Brain pericyte (primary cell): ENCODE data around the gene ELL.

Experiments
- DNase-seq: peaks from one replicate; pipeline ENCODE4 v3.0.0-alpha.2; 2012; ENCODE audit warnings: low read depth, low spot score

The ELL gene

DNA sequence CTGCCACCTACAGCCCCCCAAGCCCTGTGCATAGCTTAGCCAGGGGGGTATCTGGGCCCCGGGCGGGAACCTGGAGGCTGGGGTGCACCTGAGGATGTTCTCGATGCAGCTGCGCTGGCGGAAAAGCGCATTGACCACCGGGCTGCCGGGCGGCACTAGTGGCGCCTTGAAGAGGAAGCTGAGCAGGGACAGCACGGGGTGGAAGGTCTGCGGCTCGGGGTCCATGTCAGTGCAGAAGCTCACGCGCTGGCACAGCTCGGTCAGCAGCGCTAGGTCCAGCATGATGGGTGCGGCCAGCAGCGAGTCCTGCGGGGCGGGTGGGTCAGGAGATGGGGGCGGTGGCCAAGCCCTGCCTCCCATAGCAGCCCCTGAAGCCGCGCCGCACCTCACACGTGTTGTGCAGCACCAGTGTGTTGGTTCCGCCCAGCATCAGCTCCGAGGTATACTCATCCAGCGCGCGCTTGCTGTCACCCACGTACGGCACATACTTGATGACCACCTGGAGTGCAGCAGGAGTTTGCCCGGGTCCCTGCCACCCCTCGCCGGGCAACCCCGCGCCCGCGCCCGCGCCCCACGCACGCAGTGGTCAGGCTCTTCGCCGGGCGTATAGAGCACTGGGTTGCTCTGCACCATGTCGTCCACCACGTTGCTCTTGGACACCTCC lies 86.6 kb downstream of the ELL start:
- DNase-seq, result no peak

DNA sequence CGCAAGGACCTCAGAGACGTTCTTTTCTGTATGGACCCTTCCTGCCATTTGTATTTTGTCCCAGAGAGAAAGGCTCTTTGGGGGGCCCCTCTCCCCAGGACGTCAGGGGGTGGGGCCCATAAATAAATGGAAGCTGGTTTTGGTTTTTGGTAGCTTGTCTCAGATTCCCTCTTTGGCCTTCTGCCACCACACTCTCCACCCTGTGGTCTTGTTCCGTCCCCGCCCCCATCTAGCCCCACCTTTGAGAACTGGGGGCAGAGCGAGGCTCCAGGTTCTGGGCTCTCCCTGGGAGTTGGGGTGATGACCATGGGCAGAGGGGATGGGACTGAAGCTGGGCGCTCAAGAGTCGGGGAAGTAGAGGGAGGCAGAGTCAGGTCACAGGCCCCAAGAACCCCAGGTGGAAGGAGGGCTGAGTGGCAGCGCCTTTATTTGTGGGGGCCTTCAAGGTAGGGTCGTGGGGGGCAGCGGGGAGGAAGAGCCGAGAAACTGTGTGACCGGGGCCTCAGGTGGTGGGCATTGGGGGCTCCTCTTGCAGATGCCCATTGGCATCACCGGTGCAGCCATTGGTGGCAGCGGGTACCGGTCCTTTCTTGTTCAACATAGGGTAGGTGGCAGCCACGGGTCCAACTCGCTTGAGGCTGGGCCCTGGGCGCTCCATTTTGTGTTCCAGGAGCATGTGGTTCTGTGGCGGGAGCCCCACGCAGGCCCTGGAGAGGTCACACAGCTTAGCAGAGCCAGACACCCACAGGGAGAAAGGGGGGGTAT lies 87.3 kb downstream of the ELL start:
- no peak for DNase-seq

DNA sequence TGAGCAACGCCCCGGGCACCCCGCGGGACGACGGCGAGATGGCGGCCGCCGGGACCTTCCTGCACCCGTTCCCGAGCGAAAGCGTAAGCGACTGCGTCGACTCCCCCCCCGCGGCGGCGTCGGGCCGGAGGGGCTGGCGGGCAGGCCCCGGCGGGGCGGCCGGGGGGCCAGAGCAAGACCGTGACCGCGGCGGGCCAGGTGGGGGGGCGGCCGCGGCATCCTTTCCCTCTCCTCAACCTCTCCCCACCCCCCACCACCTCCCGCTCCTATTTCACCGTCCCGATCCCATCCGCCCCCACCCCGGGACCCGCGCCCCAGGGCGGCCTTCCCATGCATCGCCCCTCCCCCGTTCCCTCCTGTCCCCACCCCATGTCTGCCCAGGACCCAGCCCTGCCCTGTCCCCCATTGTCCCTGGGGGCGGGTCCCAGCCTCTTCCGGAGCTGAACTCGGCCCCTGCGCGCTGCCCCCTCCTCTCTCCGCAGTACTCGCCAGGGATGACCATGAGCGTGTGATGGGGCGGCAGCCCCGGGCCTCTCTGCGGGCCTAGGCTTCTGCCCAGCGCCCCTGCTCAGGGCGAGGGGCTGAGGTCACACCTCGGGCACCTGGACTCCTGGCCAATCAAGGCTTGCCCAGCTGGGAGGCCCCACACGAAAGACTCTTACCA lies 88.0 kb downstream of the ELL start:
- no peak for DNase-seq

DNA sequence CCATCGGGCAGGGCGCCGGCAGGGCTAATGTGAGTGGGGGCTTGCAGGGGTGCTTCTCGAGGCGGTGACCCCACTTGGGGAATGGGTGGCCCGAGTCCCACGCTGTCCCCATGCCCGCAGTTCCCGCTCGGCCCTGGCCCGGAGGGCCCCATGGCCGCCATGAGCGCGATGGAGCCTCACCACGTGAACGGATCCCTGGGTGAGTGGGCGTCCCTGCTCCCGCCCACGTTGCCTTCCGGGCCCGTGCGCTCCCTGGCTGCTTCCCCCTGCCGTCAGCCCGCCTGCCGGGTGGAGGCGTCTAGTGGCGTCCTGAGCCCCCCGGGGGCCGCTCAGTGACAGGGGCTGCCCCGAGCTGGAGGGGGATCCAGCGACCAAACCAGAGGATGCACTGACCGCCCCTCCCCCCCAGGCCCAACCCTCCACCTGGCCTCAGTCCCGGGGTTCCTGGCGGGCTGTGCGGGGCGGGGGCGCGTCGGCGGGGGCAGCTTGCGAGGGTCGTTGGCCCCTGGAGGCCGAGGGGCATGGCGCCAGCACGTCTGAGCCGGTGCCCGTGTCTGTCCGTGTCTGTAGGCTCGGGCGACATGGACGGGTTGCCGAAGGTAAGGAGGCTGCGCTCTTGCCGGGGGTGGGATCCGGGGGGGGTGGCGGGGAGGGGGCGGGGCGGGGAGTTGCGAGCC lies 88.7 kb downstream of the ELL start:
- DNase-seq, result no peak

DNA sequence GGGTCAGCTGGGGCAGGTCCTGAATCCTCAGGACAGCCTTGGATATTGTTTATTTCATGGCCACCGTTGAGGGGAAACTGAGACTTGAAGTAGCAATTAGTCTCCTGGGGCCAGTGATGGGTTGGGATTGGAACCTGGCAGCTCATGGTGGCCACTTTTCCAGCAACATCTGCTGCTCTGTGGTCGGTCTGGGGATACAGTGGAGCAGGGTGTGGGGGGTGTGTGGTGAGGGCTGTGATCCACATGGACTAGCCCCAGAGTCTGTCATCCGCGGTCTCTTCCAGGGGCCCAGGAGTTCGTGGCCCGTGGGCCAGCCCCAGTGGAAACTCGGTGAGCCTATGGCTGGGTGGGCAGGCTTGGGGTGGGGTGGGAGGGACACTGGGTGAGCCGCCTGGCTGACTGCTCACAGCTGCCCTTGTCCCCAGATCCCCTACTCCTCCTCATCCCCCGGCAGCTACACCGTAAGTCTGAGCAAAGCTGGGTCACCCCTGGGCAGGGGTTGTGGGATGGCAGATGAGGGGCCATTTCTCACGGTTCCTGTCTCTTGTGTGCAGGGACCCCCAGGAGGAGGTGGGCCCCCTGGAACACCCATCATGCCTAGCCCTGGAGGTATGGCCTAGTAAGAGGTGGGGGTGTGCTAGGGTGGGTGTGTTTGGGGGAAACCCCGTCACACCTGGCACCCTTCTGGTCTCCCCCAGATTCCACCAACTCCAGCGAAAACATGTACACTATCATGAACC lies 89.4 kb downstream of the ELL start:
- DNase-seq, result no peak

DNA sequence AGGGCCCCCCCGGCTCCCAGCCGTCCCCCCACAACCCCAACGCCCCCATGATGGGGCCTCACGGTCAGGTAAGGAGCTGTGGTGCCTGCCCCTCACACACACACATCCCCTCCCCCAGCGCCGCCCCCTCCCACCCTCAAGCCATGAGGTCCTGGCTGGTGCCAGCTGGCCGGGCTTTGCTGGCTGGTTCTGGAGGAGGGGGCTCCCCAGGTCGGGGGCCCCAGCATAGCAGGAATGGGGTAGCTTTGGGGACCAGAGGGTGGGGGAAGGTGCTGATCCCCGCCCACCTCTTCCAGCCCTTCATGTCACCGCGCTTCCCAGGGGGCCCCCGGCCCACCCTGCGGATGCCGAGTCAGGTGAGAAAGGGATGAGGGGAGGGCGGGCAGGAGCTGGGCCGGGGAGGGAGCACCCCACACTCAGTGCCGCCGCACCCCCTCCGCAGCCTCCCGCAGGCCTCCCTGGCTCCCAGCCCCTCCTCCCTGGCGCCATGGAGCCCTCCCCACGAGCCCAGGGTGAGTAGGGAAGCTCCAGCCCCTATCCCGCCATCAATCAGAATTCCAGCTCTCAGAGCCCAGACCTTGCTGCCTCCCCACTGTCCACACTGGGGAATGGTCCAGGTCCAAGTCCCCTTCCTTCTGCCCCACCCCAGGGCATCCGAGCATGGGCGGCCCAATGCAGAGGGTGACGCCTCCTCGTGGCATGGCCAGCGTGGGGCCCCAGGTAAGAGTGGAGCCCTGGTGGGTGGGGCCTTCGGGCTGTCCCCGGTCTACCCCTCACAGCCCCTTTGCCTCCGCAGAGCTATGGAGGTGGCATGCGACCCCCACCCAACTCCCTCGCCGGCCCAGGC lies 90.3 kb downstream of the ELL start:
- no peak for DNase-seq

DNA sequence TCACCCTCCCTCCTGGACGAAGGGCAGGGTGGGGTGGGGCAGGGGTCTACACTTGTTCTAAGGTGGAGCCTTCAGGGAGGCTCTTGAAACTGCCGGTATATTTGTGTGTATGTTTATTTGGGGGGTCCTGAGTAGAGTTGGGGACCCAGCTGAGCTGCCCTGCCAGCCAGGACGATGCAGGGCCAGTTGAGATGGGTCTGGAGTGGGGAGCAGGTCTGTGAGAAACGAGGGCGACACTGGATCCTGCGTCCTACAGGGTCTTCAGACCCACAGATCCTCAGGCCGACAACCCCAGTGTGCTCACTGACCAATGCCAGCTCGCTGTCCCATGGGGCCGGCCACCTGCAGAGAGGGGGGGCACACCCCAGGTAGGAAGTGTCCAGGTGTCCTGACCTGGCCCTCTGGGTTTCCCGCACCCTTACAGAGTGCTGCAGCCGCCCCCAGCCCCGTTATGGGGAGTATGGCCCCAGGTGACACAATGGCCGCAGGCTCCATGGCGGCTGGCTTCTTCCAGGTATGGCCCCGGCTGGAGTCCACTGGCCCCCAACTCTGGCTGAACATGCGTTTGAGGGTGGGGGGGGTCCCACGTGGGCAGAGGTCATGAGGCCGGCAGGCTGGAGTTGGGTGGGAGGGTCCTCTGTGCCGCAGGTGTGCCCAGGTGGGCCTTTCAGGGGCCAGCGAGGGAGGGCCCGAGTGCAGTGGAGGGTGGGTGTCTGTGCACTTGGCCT lies 91.3 kb downstream of the ELL start:
- DNase-seq, result no peak

DNA sequence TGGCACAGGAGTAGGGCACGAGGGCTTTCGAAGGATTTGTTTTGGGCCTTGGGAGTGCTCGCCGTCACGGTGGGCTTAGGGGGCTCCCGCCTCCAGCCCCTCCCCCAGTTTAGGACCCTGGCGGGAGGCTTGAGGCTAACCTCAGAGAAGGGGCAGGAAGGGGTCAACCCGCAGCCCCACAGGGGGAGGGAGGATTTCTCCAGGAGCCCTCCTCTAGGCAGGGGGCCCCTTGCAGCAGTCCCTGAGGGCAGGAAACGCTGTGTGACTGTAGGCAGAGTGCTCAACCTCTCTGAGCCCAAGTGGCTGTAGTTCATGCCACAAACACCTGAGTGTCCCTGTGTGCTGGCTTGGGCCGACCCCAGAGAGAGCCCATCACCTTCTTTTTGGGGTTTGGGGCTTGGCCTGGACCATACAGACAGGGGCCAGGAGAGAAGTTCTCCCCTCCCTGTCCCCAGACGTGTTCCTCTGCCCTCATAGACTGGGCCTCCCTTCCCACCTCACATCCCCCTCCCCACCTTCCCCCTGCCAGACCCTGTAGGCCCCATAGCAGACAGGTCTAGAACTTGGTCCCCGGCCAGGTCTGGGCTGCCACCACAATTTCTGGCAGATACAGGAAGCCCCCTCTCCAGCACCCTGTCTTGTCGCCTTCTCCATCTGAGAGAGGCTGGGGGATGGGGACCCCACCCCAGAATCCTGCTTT lies 92.0 kb downstream of the ELL start:
- DNase-seq, result no peak

DNA sequence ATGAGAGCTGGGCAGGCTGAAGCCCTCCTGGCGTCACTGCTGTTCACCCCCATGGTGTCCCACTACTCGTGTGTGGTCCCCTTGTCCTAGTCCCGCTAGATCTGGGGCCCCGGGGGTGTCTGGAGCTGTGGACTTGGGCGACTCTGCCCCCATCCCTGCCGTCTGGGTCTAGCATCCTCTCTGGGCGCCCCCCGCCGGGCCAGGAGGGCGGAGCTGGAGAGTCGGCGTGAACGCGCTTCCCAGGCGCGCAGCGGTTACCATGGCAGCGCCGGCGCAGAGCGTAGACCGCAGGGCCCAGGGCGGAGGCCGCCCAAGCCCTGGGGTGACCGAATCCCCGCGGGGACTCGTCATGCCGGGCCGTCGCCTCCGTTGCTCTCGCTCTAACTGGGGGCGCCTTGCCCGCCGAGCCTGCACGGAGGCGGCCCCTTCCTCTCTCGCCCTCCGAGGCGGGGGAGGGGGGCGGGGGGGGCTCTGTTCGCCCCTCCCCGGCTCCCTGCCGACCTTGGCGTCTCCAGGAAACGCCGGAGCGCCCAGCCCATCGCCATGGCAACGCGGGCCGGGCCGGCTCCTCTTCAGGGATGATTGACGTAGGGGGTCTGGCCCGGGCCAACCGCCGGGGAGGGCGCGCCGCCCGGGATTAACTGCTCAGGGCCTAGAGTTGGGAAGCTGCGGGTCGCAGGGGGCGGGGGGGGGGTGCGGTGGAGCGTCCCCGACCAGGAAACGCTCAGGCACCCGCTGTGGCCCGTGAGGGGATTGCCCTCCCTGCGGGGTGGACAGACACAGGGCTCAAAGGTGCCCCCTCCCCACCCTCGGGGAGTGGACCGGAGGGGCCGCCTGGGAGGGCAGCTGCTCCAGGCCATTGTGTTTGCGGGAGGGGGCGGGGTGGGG lies 92.8 kb downstream of the ELL start:
- peak; percentile 68 for DNase-seq

DNA sequence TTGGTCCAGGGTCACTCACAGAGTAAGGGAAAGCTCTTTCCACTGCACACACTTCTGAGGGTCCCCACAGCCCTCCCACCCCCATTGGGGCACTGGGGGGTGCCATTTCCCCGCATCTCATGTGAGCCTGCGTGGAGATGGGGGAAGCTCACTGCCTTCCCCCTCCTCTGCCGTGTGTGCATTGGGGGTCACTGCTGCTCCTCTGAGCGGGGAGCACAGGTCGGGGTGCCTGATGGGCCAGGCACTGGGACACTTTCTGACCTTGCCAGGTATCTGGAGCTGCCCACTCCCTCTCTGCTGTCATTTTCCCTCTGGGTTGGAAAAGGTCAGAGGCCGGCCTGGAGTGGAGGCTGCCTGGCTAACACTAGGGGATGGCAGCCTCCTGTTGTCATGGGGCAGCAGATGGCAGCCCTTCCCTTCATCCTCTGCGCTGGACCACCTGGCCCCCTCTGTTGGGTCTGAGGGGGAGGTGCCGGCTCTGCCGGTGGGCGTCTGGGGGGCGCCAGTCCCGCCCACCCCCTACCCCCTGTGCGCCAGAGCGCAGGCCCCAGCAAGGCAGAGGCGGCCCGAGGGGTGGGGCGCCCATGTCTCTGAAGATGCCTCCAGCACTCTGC lies 93.6 kb downstream of the ELL start:
- no peak for DNase-seq

DNA sequence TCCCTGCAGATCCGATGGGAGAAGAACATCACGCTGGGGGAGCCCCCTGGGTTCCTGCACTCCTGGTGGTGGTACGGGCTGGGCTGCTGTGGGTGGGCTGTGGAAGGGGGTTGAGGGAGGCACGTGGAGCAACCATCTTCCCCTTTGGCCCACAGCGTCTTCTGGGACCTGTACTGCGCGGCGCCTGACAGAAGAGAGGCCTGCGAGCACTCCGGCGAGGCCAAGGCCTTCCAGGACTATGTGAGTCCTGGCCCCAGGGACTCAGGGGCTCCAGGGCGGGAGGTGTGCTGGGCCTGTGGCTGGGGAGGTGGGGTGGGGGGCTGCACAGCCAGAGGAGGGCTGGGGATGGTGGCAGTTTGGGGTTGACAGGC lies 94.1 kb downstream of the ELL start:
- DNase-seq, result no peak

DNA sequence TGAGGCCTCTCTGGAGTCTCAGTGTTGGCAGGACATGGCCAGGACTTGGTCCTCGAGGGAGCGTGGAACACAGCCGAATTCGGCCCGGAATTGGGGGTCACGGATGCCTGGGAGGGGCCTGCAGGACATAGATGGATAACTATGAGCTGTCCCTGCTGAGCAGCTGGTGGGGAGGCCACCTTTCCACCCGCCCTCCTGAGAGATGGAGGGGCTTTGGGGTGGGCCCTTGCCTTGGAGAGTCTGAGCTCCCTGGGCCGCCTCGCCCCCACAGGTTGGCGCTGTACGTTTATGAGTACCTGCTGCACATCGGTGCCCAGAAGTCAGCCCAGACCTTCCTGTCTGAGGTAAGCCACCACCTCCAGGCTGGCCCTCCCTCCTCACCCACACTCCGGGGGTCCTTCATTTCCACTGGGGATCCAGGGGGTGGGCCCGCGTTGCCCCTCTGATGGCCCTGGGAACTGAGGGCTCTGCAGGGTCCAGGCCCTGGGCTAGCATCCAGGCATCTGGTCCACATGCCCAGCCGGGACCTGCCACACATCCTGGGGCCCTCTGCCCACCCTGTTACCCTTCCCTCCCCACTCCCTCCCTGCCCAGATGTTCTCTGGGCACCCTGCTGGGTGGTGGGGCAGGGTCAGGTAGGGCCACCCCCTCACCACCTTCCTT lies 94.7 kb downstream of the ELL start:
- no peak for DNase-seq

DNA sequence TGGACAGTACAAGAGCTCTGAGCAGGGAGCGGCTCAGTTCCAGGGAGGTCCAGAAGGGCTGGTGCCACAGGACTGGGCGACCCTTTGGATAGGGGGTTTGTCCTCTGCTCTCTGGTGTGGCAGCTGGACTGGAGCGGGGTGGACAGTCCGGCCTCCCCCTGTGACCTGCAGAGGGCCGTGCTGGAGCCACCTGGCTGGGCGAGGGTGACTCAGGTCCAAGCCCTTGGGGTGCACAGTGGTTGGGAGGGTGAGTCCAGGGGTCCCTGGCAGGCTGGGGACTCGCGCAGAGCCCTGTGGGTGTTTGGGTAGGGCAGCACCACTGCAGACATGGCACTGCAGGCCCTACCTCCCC lies 95.5 kb downstream of the ELL start:
- DNase-seq, result no peak

DNA sequence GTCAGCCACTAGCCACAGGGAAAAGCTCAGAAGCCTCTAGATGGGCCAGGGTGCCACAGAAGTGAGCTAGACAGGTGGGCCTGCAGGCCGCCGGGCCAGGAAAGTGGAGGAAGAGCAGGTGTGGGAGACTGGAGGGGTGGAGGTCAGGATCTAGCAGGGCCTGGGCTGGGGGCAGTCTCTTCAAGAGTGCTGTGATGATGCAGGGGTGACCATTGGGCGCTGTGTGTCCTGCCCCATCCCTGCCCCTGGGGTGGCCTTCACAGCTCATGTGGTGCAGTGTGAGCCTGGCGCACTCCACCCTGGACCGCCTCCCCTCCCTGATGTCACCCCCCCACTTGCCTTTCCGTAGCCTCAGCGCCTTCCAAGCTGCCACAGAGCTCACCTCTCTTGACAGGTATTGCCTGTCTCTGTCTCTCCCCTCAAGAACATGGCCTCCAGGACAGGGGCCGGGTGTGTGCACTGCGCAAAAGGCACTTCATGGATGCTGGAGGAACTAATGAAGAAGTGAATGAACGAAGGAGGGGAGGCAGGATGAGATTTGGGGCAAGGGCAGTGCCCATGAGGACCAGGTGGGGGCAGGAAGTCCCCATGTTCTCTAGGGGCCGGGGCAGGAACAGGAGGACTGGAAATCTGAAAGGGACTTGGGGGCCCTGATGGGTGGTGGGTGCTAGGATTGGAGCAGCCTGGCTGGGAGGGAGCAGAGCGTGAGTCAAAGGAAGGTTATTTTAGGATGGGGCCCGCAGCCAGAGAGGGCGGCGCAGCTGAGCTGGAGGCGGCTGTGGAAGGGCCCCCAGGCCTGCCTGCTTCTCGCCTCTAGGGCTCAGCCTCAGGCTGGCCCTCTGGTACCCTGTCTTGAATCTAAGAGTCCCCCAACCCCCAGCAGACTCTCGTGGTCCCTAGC lies 96.1 kb downstream of the ELL start:
- DNase-seq, result no peak

DNA sequence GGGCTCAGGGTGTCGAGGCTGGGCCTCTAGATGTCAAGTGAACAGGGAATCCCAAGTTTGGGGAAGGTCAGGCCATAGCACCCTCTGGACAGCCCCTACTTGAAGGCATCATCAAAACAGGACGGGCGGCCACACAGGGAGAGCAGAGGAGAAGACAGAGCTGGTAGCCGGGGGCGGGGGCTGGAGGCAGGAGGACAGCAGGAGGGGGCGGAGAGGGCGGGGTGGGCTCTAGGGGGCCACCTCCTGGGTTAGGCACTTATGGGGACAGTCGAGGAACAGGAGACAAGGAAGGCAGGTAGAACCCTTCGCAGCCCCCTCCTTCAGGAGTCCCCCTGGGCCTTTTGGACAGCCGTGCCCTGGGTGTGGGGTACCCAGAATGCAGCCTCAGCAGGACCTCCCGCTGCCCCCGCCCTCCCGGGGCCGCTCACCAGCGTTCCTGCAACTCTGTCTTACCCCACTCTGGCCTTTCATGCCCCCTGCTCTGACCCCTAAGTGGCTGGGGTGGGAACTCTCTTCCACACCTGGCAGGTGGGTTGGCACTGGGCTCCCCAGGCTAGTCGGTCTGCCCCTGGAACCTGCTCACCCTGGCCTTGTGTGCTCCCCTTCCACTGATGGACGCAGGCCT lies 96.9 kb downstream of the ELL start:
- no peak for DNase-seq
